ENCODE measurements around the gene CFAP20DC. TPM values are rescaled to one million over a fixed set of nuclear protein-coding genes. Genes with fewer than 3 reads are reported as not detected.

Gene CFAP20DC
- total and polyA plus RNA-seq, 2 of the 8 experiments (the other 6 are each of a cell fraction or from before 2014, with no cell fraction given): 2.2 to 2.8 TPM

DNA sequence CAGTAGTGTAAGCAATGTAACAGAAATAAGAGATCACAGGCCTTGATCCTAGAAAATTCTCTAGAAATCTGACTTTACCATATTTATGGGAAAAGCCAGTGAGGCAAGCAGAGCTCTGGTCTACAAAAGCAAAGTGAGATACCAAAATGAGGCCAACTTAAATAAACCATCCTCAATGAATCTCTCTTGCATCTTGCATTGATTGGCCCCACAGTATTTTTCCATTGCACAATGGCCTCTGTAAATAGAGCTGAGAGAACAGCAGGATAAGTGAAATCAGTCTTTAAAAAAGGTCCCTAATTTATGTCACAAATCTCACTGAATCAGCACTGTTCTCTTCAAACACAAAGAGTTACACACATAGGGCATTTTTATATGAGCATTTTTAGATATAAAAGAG lies 8.9 kb downstream of the CFAP20DC start:
- Histone ChIP-seq H4K5ac (ENCODE audit: insufficient read length, low read depth, low read length) (no peak overlapping the region), H3K23me2 (ENCODE audit: low read depth, low read length) (no peaks in the 10 kb centered on the region), H3K79me1 (ENCODE audit: low read depth, low read length) (no peaks in the 10 kb centered on the region), H3K18ac (ENCODE audit: extremely low read depth, low read length) (no peak overlapping the region), H2BK20ac (ENCODE audit: low read length) (no peak overlapping the region), H3K14ac (ENCODE audit: insufficient read length) (no peak overlapping the region), H3K36me3 (ENCODE audit: control insufficient read depth in 2 of 4, insufficient read depth in 4 of 4, low read length in 3 of 4) (no peaks in the 10 kb centered on the region), H2BK12ac (ENCODE audit: low read depth, low read length) (no peak overlapping the region), H3K9ac (replicated peaks in 1 of 4; ENCODE audit: extremely low read depth in 1 of 4, low read depth in 3 of 4, low read length in 3 of 4) (no peak overlapping the region), H2BK15ac (ENCODE audit: low read length) (no peak overlapping the region), H4K20me1 (replicated peaks in 1 of 2; ENCODE audit: control insufficient read depth in 1 of 2, insufficient read depth in 2 of 2, low read length in 2 of 2) (no peaks in the 10 kb centered on the region), H3K9me3 (ENCODE audit: insufficient read depth in 2 of 2, low read depth in 1 of 2, low read length in 1 of 2) (no peaks in the 10 kb centered on the region), H2BK120ac (replicated peaks; ENCODE audit: low read depth, low read length) (no peak overlapping the region), H3K79me2 (ENCODE audit: control insufficient read depth in 1 of 2, insufficient read depth in 2 of 2, low read length in 2 of 2) (no peaks in the 10 kb centered on the region), H3K4me2 (ENCODE audit: insufficient read depth in 1 of 2, low read depth in 2 of 2, low read length in 2 of 2) (no peak overlapping the region), H3K23ac (ENCODE audit: insufficient read length) (no peak overlapping the region), H4K8ac (ENCODE audit: extremely low read depth, insufficient read depth, low read length) (no peak overlapping the region), H3K56ac (replicated peaks; ENCODE audit: insufficient read length, low read depth, low read length) (no peak overlapping the region), H4K91ac (replicated peaks; ENCODE audit: insufficient read length, low read length) (no peak overlapping the region), H3K27me3 (replicated peaks in 1 of 4; ENCODE audit: control insufficient read depth in 3 of 4, extremely low read depth in 1 of 4, insufficient read depth in 3 of 4, low read length in 3 of 4) (no peaks in the 10 kb centered on the region), H2BK5ac (ENCODE audit: low read depth, low read length) (no peak overlapping the region), H3K4me3 (ENCODE audit: extremely low read depth in 1 of 4, insufficient read depth in 2 of 4, low read depth in 3 of 4, low read length in 4 of 4) (no peak overlapping the region), H2AFZ (ENCODE audit: low read length) (no peak overlapping the region), H3K4ac (replicated peaks; ENCODE audit: insufficient read length, low read depth, low read length) (no peak overlapping the region), H2AK5ac (ENCODE audit: low read depth, low read length) (no peak overlapping the region), H3K4me1 (replicated peaks in 1 of 4; ENCODE audit: control insufficient read depth in 3 of 4, insufficient read depth in 4 of 4, low read length in 3 of 4) (no peaks in the 10 kb centered on the region), H3K27ac (ENCODE audit: low read depth, low read length) (no peak overlapping the region)
- DNase-seq (ENCODE audit: low read depth in 1 of 2, low spot score in 2 of 2) (no peak), FAIRE-seq (no peak)
- TF ChIP-seq CREB1 (IDR thresholded peaks at IDR 0.05) (no peak), SP1 (IDR thresholded peaks at IDR 0.05; ENCODE audit: low read depth, low read length) (no peak), EGR1 (IDR thresholded peaks at IDR 0.05; ENCODE audit: borderline replicate concordance, low read depth, low read length) (no peak), GTF2F1 (IDR thresholded peaks at IDR 0.05; ENCODE audit: borderline replicate concordance, low read depth, low read length) (no peak), HDAC6 (IDR thresholded peaks at IDR 0.05; ENCODE audit: low read depth, low read length) (no peak)
- TF ChIP-seq, protein P1, sequence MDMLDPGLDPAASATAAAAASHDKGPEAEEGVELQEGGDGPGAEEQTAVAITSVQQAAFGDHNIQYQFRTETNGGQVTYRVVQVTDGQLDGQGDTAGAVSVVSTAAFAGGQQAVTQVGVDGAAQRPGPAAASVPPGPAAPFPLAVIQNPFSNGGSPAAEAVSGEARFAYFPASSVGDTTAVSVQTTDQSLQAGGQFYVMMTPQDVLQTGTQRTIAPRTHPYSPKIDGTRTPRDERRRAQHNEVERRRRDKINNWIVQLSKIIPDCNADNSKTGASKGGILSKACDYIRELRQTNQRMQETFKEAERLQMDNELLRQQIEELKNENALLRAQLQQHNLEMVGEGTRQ (IDR thresholded peaks at IDR 0.05; ENCODE audit: low read length): no peak
- TF ChIP-seq, protein P2, sequence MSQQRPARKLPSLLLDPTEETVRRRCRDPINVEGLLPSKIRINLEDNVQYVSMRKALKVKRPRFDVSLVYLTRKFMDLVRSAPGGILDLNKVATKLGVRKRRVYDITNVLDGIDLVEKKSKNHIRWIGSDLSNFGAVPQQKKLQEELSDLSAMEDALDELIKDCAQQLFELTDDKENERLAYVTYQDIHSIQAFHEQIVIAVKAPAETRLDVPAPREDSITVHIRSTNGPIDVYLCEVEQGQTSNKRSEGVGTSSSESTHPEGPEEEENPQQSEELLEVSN (IDR thresholded peaks at IDR 0.05): no peak
- ChIA-PET POLR2A (ENCODE audit: partially characterized antibody) (no interaction called here), CTCF (ENCODE audit: partially characterized antibody) (interaction anchor here (1.2 to 1.3 kb wide), 2 partner anchors 24 to 110 kb away, joined by 3 to 4 read pairs; no protein-coding TSS in a partner anchor)

Data from H1 (cell line).